Measurements from ENCODE around the gene TMEM184C.

DNA sequence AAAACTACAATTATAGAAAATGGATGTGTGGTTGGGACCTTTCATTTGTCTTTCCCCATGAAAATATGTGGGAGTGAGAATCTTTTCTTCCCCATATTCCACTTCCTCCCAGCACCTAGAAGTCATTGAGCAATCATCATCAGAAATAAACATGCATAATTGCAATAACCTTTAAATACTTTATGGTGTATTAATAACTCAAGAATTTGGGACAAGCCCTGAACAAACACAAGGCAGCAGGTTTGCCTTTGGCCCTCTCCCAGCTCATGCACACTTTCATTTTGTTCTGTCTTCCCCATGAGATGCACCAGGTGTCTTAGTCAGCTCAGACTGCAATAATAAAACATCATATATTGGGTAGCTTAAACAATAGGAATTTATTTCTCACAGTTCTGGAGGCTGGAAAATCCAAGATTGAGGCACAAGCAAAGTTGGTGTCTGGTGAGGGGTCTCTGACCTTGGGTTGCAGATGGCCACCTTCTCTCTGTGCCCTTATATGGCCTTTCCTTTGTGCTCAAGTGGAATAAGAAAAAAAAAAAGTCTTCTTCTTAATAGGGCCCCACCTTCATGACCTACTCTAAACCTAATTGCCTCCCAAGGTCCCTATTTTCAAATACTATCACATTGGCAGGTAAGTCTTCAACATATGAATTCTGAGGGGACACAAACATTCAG, 34.7 kb upstream of the TMEM184C start:
- no peak for TF ChIP-seq POLR2A (IDR thresholded peaks at IDR 0.05)
- TF ChIP-seq, protein P1, sequence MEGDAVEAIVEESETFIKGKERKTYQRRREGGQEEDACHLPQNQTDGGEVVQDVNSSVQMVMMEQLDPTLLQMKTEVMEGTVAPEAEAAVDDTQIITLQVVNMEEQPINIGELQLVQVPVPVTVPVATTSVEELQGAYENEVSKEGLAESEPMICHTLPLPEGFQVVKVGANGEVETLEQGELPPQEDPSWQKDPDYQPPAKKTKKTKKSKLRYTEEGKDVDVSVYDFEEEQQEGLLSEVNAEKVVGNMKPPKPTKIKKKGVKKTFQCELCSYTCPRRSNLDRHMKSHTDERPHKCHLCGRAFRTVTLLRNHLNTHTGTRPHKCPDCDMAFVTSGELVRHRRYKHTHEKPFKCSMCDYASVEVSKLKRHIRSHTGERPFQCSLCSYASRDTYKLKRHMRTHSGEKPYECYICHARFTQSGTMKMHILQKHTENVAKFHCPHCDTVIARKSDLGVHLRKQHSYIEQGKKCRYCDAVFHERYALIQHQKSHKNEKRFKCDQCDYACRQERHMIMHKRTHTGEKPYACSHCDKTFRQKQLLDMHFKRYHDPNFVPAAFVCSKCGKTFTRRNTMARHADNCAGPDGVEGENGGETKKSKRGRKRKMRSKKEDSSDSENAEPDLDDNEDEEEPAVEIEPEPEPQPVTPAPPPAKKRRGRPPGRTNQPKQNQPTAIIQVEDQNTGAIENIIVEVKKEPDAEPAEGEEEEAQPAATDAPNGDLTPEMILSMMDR (IDR thresholded peaks at IDR 0.05), result no peak

All from vagina (tissue), 2 donors.